Measurements from ENCODE around the gene PLA2G12B.

The PLA2G12B gene

DNA sequence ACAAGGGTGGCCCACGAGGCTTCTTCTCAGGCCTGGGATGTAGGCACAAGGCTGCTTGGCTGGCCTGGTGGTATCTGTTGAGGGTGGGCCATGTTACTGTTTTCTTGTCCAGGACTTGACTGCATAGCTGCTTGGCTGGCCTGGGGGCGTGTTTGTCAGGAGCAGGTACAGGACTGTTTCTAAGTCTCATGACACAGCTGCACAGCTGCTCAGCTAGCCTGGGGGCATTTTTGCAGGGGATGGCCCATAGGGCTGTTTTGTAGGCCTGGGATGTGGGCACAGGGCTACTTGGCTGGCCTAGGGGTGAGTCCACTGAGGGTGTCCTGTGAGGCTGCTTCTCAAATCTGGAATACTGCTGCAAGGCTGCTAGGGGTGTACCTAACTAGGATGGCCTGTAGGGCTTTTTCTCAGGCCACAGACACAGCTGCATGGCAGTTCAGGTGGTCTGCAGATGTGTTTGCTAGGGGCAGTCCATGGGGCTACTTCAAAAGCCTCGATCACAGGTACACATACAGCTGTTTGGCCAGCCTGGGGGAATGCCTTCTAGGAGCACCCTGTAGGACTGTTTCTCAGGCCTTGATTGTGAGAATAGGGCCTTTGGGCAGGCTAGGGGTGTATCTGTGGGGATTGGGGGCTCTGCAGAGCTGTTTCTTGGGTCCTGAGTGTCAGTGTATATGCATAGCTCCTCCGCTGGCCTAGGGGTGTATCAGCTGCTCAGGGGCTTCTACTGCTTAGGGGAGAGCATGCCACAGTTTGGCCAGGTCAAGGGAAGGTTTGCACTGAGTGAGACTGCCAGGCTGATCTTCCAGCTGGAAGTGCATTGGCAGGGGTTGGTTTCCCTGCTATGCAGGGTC, 26.6 kb upstream of the PLA2G12B start:
- TF ChIP-seq, protein P1, sequence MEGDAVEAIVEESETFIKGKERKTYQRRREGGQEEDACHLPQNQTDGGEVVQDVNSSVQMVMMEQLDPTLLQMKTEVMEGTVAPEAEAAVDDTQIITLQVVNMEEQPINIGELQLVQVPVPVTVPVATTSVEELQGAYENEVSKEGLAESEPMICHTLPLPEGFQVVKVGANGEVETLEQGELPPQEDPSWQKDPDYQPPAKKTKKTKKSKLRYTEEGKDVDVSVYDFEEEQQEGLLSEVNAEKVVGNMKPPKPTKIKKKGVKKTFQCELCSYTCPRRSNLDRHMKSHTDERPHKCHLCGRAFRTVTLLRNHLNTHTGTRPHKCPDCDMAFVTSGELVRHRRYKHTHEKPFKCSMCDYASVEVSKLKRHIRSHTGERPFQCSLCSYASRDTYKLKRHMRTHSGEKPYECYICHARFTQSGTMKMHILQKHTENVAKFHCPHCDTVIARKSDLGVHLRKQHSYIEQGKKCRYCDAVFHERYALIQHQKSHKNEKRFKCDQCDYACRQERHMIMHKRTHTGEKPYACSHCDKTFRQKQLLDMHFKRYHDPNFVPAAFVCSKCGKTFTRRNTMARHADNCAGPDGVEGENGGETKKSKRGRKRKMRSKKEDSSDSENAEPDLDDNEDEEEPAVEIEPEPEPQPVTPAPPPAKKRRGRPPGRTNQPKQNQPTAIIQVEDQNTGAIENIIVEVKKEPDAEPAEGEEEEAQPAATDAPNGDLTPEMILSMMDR (IDR thresholded peaks at IDR 0.05; ENCODE audit: insufficient read depth, missing control alignments) = no peak
- FAIRE-seq (no peak), DNase-seq (ENCODE audit: insufficient read length, low spot score) (no peak)

DNA sequence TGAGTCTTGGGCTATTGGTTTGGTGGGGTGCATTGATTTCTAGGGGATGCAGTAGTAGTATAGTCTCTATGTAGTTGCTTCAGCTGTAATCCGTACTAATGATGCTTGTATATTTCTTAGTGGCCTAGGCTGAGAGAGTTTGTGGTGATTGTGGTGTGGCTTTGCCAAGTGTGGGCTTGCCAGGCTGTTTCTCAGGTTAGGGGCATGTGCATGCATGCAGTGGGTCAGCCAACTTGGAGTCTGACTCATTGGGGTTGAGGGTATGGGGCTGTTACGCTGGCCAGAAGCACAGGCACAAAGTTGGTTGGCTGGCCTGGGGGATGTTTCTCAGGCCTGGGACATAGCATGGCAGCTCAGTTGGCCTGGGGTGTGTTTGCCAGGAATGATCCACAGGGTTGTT, 25.7 kb upstream of the PLA2G12B start:
- FAIRE-seq (no peak), DNase-seq (ENCODE audit: insufficient read length, low spot score) (no peak)
- TF ChIP-seq, protein P1 (IDR thresholded peaks at IDR 0.05; ENCODE audit: insufficient read depth, missing control alignments) = no peak

DNA sequence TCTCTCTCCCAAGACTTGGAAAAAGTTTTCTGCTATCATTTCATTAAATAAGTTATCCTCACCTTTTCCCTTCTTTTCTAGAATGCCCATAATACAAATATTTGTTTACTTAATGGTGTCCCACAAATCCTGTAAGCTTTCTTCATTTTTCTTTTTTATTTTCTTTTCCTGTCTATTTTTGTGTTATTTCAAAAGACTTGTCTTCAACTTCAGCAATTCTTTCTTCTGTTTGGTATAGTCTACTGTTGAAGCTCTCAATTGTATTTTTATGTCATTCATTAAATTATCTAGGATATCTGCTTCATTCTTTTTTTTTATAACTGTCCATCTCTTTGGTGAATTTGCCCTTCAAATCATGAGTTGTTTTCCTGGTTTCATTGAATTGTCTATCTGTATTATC, 25.1 kb upstream of the PLA2G12B start:
- no peak for FAIRE-seq
- TF ChIP-seq, protein P1 (IDR thresholded peaks at IDR 0.05; ENCODE audit: insufficient read depth, missing control alignments) = no peak
- DNase-seq (ENCODE audit: insufficient read length, low spot score) = no peak

DNA sequence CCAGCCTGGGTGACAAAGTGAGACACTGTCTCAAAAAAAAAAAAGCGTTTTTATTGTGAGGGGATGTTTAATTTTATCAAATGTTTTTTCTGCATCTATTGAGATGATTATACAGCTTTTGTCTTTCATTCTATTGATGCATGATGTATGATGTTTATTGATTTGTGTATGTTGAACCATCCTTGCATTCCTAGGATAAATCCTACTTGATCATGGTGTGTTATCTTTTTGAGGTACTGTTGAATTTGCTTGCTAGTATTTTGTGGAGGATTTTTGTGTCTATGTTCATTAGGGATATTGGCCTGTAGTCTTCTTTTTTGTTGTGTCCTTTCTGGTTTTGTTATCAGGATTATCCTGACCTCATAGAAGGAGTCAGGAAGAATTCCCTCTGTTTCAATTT, 22.3 kb upstream of the PLA2G12B start:
- TF ChIP-seq, protein P1 (IDR thresholded peaks at IDR 0.05; ENCODE audit: insufficient read depth, missing control alignments) = no peak
- no peak for DNase-seq (ENCODE audit: insufficient read length, low spot score)
- no peak for FAIRE-seq

DNA sequence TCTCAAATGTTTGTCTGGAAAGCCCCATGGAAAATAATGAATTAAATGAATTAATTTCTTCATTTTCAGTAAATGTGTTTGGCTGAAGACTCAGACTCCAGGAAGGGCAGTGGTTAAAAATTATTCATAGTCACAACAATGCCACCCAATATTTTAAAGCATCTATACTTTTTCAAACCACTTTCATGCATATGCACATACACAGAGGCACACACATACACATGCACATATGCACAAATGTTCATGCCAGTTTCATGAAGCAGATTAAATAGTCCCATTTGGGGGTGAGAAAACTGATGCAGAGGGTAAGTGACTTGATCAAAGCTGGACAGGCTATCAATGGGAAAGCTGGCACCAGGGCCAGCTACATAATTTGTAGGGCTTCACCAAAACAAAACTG, 1.4 kb upstream of the PLA2G12B start:
- DNase-seq (ENCODE audit: insufficient read length, low spot score) (no peak), FAIRE-seq (no peak)
- TF ChIP-seq, protein P1 (IDR thresholded peaks at IDR 0.05; ENCODE audit: insufficient read depth, missing control alignments) = no peak

DNA sequence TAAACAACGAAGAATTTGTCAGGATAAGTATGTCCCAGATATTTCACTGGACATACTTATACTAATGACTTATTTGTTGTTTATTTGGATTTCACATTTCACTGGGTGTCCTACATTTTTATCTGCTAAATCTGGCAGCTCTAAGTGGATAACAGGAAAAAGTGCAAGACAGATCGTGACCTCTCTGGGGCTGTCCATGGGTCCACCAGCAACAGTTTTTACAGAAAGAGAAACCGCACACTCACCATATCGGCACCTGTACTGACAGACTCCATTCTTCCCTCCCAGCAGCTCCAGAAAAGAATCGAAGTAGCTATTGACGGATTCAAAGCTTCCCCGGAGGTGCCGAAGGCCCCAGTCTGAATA, 393 bp downstream of the PLA2G12B start:
- TF ChIP-seq, protein P1 (IDR thresholded peaks at IDR 0.05; ENCODE audit: insufficient read depth, missing control alignments) = no peak
- FAIRE-seq (no peak), DNase-seq (ENCODE audit: insufficient read length, low spot score) (no peak)

DNA sequence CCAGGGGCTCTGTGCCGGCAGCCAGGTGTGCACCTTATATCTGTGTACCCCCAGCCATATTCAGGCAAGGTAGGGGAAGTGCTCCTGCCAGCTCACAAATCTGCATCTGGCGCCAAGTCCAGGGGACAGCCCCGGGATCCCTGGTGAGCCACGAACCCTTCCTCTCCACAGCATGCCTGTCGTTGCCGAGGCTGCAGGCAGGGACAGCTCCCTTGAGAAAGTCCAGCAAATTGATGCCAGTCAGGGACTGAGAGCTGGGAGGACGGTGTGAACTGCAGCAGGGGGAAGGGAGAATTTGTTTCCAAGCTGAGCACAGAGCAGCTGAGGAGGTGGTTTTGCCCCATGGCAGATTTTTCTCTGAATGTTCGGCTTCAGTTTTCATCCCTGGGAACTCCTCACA, 919 bp downstream of the PLA2G12B start:
- FAIRE-seq (no peak), DNase-seq (ENCODE audit: insufficient read length, low spot score) (no peak)
- TF ChIP-seq, protein P1 (IDR thresholded peaks at IDR 0.05; ENCODE audit: insufficient read depth, missing control alignments) = no peak
